Measurements from ENCODE around the gene NKAIN2. TPM values are rescaled to one million over a fixed set of nuclear protein-coding genes. Genes with fewer than 3 reads are reported as not detected.

NKAIN2 gene
- polyA plus RNA-seq, 3 donors = 14.5 to 20.0 (median 18.8) TPM

GRCh38 chr6:124858564-124858963 is 1054.9 kb downstream of the NKAIN2 start:
- DNase-seq (ENCODE audit: extremely low read depth in 1 of 11, low read depth in 9 of 11, low spot score in 4 of 11) = no peak

DNA sequence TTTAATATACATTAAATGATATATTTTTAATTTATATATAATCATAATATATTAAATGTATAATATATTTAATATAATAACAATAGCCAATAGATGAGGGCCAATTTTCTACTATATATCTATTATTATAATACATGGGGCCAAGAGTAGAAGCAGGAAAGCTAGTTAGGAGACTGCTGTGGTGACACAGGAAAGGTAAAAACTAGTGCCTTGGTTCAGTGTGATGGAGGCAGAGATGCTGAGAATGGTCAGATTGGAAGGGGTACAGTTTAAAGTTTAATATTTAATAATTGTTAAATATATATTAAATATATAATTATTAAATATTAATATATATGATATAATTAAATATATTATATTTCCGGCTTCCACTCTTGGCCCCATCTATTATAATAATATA is 1055.7 kb downstream of the NKAIN2 start:
- DNase-seq (ENCODE audit: extremely low read depth in 1 of 11, low read depth in 9 of 11, low spot score in 4 of 11) = no peak

DNA sequence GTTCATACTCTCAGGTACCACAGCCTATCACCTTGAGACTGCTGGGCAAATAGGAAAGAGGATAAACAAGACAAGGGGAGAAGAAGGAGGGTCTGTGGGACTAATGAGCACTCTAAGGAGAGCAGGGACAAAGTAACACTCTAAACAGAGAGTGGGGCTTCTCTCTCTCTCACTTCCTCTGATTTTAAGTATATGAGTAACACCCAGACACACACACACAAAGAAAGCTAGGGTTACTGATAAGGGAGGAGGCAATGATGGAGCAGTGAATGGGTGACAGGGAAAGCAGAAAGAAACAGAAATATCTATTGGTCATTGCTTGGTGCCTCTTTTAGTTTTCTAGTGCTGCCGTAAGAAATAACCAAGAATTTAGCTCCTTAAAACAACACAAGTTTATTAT is 1062.4 kb downstream of the NKAIN2 start:
- no peak for DNase-seq (ENCODE audit: extremely low read depth in 1 of 11, low read depth in 9 of 11, low spot score in 4 of 11)

DNA sequence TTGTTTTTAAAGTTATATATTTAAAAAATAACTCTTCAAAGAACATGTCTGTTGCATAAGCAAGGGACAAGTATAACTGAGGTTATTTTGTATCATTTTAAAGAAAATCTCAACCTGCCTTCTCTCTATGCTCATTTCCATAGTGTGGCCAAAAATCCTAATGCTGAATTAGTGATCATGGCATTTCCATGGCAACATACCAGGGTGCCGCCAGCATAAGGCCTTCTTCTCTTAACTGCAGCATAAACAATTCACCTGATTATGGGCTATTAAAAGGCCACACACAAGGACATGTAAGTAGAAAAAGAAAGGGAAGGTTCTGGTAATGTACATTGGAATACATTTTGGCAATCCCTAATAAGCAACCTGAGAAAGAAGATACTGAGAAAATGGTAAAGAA is 1063.5 kb downstream of the NKAIN2 start:
- DNase-seq (ENCODE audit: extremely low read depth in 1 of 11, low read depth in 9 of 11, low spot score in 4 of 11) = no peak

DNA sequence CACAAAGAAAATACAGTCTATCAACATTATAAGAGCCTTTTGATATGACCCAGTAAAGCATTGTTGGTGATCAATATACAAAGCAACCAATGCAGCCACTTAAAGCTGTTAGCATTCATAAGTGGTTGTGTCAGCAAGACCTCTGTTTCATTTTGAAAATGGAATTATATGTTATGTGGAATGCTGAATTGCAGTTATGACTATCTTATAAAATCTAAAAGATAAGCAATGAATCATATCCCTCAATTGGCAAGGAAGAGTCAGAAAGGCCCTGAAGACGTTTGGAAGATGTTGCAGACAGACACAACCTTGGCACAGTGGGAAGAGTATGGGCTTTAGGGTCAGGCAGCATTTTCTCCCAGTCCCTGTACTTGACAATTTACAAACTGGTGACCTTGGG is 1064.8 kb downstream of the NKAIN2 start:
- no peak for DNase-seq (ENCODE audit: extremely low read depth in 1 of 11, low read depth in 9 of 11, low spot score in 4 of 11)

DNA sequence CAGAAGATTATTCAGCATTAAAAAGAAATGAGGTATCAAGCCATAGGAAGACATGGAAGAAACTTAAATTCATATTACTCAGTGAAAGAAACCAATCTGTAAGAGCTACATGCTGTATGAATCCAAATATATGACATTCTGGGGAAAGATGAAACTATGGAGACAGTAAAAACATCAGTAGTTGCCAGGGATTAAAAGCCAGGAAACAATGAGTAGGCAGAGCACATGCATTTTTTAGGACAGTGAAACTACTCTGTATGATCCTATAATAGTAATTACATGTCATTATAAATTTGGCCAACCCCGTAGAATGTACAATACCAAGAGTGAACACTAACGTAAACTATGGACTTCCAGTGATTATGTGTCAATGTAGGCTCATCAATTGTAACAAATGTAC is 1065.8 kb downstream of the NKAIN2 start:
- no peak for DNase-seq (ENCODE audit: extremely low read depth in 1 of 11, low read depth in 9 of 11, low spot score in 4 of 11)

- no peak for DNase-seq (ENCODE audit: extremely low read depth in 1 of 11, low read depth in 9 of 11, low spot score in 4 of 11)
Observed at GRCh38 chr6:124870611-124871459, 1067.2 kb downstream of the NKAIN2 start.

DNA sequence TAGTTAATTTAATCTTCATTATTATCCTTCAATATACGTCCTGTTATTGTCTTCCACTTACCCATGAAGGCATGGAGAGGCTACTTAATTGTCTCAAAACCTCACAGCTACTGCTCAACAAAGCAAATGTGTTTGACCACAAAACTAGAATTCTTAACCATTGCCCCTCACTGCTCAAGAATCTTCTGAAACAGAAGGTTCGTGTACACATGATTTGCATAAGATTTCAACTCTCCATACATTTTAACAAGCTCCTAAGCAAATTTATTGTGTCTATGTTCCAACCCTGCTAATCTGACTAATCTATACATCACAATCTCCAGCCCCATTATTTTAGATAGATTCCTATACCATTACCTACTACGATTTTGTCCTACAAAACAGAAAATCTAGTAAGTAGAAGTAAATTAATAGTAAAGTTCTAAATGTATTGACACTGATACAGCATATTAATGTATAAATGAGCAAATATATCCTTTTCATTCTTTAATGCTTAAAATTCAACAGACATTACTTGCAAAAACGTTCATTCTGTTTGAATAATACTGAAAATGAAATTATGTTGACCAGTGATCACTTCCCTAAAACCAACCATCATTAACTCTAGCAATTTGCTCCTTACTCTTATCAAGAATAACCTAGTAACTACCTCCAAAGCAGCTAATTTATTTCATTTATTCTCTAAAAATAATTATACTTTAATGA is 1068.8 kb downstream of the NKAIN2 start:
- DNase-seq (ENCODE audit: extremely low read depth in 1 of 11, low read depth in 9 of 11, low spot score in 4 of 11) = no peak

DNA sequence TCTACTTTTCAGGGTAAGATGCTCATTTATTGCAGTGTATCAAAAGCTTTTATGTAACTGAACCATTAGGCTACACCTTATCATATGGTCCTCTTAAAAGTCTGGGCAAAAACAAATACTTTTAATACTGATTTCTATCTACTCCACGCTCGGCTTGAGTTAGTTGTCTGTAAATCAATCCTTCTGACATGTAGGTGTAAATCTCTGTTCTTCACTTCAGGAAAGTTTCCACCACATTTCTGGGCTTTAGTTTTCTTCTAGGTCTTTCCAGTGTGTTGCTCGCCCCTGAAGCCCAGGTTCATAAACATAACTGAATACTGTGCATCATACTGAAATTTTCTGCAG is 1069.4 kb downstream of the NKAIN2 start:
- DNase-seq (ENCODE audit: extremely low read depth in 1 of 11, low read depth in 9 of 11, low spot score in 4 of 11) = no peak

Other genes starting within 250 kb of the NKAIN2 start
- 1 to 10 TPM; 2.6 to 3.0 (median 3.0) TPM for gene TRDN, start 166.9 kb upstream of the NKAIN2 start, polyA plus RNA-seq (ENCODE audit: insufficient read length in 3 of 3)